Prostate gland (tissue), 2 donors: Measurements from ENCODE around the gene MPZL2. TPM values are rescaled to one million over a fixed set of nuclear protein-coding genes. Genes with fewer than 3 reads are reported as not detected.

ENCODE experiments used
- DNase-seq: peaks from one replicate; pipeline ENCODE4 v3.0.0-alpha.2; 2019; ENCODE audit warnings: low spot score
- H3K27ac ChIP-seq, 2 donors: fragments of 200-600 bp; sonication (generic); 2 replicates each; pipeline ENCODE4 v1.5.1; 2017 to 2019
- H3K27me3 ChIP-seq: fragments of 200-600 bp; sonication (generic); replicated peaks from 2 replicates; pipeline ENCODE4 v1.5.1; 2019; ENCODE audit not compliant: insufficient read depth
- H3K36me3 ChIP-seq, 2 donors: fragments of 200-600 bp; sonication (generic); 1 replicate in 1 of 2; 2 replicates in 1 of 2; pipeline versions ENCODE4 v1.5.1 to v1.8.1; 2017 to 2019
- H3K4me1 ChIP-seq: fragments of 200-600 bp; sonication (generic); replicated peaks from 2 replicates; pipeline ENCODE4 v1.5.1; 2019
- H3K4me3 ChIP-seq, 2 donors: fragments of 200-600 bp; sonication (generic); 2 replicates each; pipeline ENCODE4 v1.5.1; 2017 to 2019
- H3K9me3 ChIP-seq: fragments of 200-600 bp; sonication (generic); 2 replicates; pipeline ENCODE4 v1.5.1; 2017
- POLR2A ChIP-seq: fragments of 450-650 bp; IDR thresholded peaks from one replicate; pipeline ENCODE4 v1.6.1; 2016; ENCODE audit warnings: antibody characterized with exemption, mild to moderate bottlenecking
- POLR2AphosphoS5 ChIP-seq: sonication (generic); formaldehyde crosslinking; IDR thresholded peaks from one replicate; pipeline ENCODE4 v1.6.1; 2017; ENCODE audit warnings: antibody characterized with exemption
- WGBS: methylation state at CpG from one replicate; pipeline ENCODE4 v1.1.5; 2018; 5-methylcytosine and 5-hydroxymethylcytosine counted together
- intact Hi-C: fragments of 100-400 bp; cut with DNase I; formaldehyde crosslinking; loops from one replicate; pipeline ENCODE4 v1.14.2; 2022
- total RNA-seq, 2 donors: library from RNA; depleted of rRNA; stranded (reverse); fragments of >200 nt; gene quantifications; one replicate each; pipeline ENCODE4 v1.1.0, GENCODE V29; 2016
- TF ChIP-seq, protein P1 (sequence below), 4 experiments: fragments of 200-600 bp in 2 of 4; fragments of 450-650 bp in 2 of 4; sonication (generic) in 2 of 4; IDR thresholded peaks; 1 replicate in 3 of 4; 2 replicates in 1 of 4; pipeline ENCODE4 v1.5.1; 2016 to 2019; ENCODE audit warnings: antibody characterized with exemption in 4 of 4, mild to moderate bottlenecking in 2 of 4, moderate library complexity in 2 of 4

Gene MPZL2
- total RNA-seq, 2 donors from 2014 or later, result 73.7 to 103 TPM

DNA sequence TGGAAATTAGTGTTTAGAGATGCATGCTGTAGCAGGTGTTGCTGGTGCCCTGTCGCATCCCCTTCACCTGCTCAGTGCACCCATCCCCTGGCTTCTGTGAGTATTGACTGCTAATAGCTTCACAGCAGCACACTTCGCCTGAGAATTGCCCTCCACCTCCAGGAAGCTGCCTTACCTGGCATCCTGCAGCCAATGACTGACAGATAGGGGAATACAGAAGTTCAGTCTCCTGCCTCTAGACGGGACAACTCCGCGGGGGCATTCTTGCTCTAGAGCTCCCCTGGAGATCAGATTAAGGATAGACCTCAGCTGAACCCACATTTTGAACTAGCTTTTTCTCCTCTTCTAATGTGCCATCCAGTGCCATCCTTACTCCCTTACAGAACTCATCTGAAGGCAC is 31.1 kb upstream of the MPZL2 start:
- 82% methylated on average over 5 of the region's 5 CpGs for WGBS

DNA sequence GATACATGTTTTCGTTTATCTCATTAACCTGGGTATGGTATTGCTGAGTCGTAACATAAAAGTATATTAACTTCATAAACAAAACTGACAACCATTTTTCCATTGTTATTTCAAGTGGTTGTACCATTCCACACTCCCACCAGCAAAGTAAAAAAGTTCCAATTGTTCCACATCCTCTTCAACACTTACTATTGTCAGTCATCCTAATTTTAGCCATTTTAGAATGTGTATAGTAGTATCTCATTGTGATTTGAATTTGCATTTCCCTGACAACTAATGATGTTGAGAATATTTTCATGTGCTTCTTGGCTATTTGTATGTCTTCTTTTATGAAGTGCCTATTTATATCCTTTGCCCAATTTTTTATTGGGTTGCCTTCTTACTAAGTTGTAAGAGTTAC is 30.0 kb upstream of the MPZL2 start:
- WGBS, result 87% methylated on average over 2 of the region's 2 CpGs
- Histone ChIP-seq H3K9me3 (no peaks in the 10 kb centered on the region), H3K36me3 (no peaks in the 10 kb centered on the region), H3K4me1 (no peaks in the 10 kb centered on the region), H3K27ac (no peak overlapping the region), H3K4me3 (no peak overlapping the region), H3K27me3 (no peaks in the 10 kb centered on the region)
- DNase-seq, result no peak
- intact Hi-C loops, result no loop called here
- TF ChIP-seq POLR2A, result no peak
- TF ChIP-seq, protein P1, sequence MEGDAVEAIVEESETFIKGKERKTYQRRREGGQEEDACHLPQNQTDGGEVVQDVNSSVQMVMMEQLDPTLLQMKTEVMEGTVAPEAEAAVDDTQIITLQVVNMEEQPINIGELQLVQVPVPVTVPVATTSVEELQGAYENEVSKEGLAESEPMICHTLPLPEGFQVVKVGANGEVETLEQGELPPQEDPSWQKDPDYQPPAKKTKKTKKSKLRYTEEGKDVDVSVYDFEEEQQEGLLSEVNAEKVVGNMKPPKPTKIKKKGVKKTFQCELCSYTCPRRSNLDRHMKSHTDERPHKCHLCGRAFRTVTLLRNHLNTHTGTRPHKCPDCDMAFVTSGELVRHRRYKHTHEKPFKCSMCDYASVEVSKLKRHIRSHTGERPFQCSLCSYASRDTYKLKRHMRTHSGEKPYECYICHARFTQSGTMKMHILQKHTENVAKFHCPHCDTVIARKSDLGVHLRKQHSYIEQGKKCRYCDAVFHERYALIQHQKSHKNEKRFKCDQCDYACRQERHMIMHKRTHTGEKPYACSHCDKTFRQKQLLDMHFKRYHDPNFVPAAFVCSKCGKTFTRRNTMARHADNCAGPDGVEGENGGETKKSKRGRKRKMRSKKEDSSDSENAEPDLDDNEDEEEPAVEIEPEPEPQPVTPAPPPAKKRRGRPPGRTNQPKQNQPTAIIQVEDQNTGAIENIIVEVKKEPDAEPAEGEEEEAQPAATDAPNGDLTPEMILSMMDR (IDR thresholded peaks at IDR 0.05), result no peak
- no peak for TF ChIP-seq POLR2AphosphoS5

More for the DNA sequence above, 31.1 kb upstream of the MPZL2 start:
- intact Hi-C loops, result no loop called here
- DNase-seq, result no peak
- Histone ChIP-seq H3K4me3 (no peak overlapping the region), H3K27ac (no peak overlapping the region), H3K36me3 (no peaks in the 10 kb centered on the region), H3K4me1 (no peaks in the 10 kb centered on the region), H3K27me3 (no peaks in the 10 kb centered on the region), H3K9me3 (no peaks in the 10 kb centered on the region)
- TF ChIP-seq, protein P1 (IDR thresholded peaks at IDR 0.05), result no peak
- TF ChIP-seq POLR2AphosphoS5, result no peak
- no peak for TF ChIP-seq POLR2A

DNA sequence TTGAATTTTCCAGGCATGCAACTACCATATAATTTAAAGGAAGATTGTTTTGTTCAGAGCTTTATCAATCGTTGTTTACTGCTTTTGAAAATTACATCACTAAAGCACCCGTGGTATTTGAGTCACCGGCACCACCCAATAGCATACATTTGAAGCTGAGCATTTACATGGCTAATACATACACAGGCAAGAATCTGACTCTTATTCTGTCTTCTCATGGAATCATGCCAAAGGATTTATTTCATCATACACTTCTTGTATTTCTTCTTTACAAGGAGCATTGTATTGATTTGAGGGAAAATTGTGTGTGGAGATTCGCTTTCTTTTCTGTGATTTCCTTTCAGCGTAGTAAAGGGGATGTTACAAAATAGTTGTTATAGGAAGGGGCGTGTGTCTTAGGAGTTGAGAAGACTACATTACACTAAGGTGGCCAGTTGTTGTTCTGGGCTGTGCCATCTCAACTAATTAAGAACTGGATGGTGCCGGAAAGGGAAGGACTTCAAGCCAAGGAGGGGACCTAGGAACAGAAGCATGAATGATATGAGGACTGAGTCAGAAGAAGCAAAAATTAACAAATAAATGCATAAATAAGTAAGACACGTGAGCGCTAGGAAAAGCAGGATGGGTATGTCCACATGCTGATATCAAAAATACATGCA is 27.5 kb upstream of the MPZL2 start:
- 69% methylated on average over 9 of the region's 9 CpGs for WGBS
- H3K36me3 ChIP-seq, result no peaks in the 10 kb centered on the region
- intact Hi-C loops, result no loop called here
- no peak overlapping the region for H3K27ac ChIP-seq
- H3K4me3 ChIP-seq, result no peak overlapping the region
- no peaks in the 10 kb centered on the region for H3K27me3 ChIP-seq
- no peaks in the 10 kb centered on the region for H3K4me1 ChIP-seq
- no peak for DNase-seq
- TF ChIP-seq POLR2A (no peak), POLR2AphosphoS5 (no peak)
- TF ChIP-seq, protein P1 (IDR thresholded peaks at IDR 0.05), result no peak
- H3K9me3 ChIP-seq, result no peaks in the 10 kb centered on the region

DNA sequence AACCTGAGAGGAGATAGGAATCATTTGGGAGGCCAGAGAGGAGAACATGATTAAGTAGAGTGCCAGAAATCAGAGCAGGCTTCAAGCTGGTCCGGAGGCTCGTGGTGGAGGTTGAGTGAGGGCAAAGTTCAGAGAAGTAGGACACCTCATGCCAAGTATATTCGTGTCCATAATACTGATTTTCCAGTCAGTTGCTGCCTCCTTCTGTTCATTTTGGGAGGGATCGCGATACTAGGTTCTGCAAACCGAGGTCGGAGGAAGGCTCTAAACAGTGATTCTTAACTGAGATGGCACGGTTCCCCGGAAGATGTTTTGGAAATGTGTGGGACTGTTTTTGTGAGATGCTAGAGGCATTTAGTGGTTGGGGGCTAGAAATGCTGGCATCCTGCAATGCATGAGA is 26.8 kb upstream of the MPZL2 start:
- H3K4me3 ChIP-seq, result no peak overlapping the region
- no peak for TF ChIP-seq POLR2A
- TF ChIP-seq, protein P1 (IDR thresholded peaks at IDR 0.05), result peak in 3 of 4 experiments; percentile 42 to 70 (median 68)
- peak; percentile 34 for TF ChIP-seq POLR2AphosphoS5
- no peaks in the 10 kb centered on the region for H3K27me3 ChIP-seq
- intact Hi-C loops, result no loop called here
- H3K9me3 ChIP-seq, result no peaks in the 10 kb centered on the region
- H3K36me3 ChIP-seq, result no peaks in the 10 kb centered on the region
- WGBS, result 16% methylated on average over 9 of the region's 9 CpGs
- peak; percentile 52 for DNase-seq
- H3K27ac ChIP-seq, result no peak overlapping the region
- no peaks in the 10 kb centered on the region for H3K4me1 ChIP-seq

DNA sequence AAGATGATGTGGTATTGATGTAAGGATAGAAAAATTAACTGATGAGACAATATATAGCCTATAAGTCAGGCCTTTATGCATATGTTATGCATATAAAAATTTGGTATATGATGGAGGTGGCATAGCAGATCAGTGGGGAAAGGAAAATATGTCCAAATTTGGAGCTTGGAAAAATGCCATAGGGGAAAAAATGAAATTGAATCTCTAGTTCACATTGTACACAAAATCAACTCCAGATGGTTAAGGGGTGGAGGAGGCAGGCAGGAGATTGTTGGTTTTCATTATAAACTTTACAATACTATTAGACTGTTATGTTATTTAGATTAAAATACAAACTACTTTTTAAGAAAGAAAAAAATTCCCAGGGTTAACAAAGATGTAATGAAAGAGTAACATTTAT is 25.3 kb upstream of the MPZL2 start:
- Histone ChIP-seq H3K4me3 (no peak overlapping the region), H3K4me1 (no peaks in the 10 kb centered on the region), H3K36me3 (no peaks in the 10 kb centered on the region), H3K27me3 (no peaks in the 10 kb centered on the region), H3K27ac (no peak overlapping the region), H3K9me3 (no peaks in the 10 kb centered on the region)
- TF ChIP-seq POLR2AphosphoS5 (no peak), POLR2A (no peak)
- TF ChIP-seq, protein P1 (IDR thresholded peaks at IDR 0.05), result no peak
- DNase-seq, result no peak
- intact Hi-C loops, result no loop called here
